KOPT-K1 (cell line): Measurements from ENCODE around the gene MRPL54.
"Not testable (repeated sequence)": the region's sequence is repeated elsewhere in the genome, so short reads cannot be mapped to it uniquely, and the experiment has no call there.

ENCODE experiments used
- H3K27ac ChIP-seq: fragments of 200-600 bp; sonication (generic); 2 replicates; pipeline ENCODE4 v1.5.1; 2016; ENCODE audit warnings: antibody characterized with exemption, mild to moderate bottlenecking, low read depth, low read length; ENCODE audit not compliant: poor library complexity, severe bottlenecking
- H3K36me3 ChIP-seq: fragments of 200-600 bp; sonication (generic); 2 replicates; pipeline ENCODE4 v1.5.1; 2017; ENCODE audit warnings: antibody characterized with exemption, mild to moderate bottlenecking, low read length, moderate library complexity; ENCODE audit not compliant: insufficient read depth
- H3K9me3 ChIP-seq: fragments of 200-600 bp; sonication (generic); 2 replicates; pipeline ENCODE4 v1.5.1; 2017; ENCODE audit warnings: antibody characterized with exemption, low read length, mild to moderate bottlenecking; ENCODE audit not compliant: insufficient read depth, poor library complexity, severe bottlenecking

The MRPL54 gene

DNA sequence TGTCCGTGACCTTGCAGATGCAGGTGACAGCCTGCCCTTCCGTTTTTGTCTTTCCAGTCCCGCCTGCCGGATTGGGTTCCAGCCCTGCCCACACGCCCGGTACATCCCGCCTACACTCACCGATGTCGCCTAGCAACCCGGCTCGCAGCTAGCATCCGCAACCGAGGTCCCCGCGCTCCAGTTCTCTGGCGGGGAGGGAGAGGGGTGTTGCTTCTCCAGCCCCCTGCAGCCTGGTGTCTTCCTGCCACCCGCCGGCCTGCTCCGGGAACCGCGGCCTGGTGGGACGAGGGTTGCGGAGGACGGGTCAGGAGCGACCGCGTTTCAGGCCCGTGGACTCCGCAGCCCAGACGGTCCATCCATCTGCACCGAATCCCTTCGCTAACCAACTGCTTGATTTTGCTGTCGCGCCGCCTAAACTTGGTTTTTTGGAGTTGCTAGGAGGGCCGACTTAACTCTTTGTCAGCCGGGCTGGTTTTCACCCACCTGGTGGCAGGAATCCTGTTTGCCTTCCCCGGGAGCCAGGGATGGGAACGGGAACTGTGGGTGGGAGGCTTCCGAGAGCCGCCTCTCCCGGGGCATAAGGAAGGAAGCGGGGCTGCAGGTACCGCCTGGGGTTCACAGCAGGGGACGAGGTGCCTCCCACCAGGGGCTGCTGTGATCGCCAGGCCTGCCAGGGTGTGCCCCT, 39.1 kb downstream of the MRPL54 start:
- H3K27ac ChIP-seq = no peak overlapping the region
- H3K36me3 ChIP-seq = no peaks in the 10 kb centered on the region
- H3K9me3 ChIP-seq = peaks cover 5% of the 10 kb centered on the region

DNA sequence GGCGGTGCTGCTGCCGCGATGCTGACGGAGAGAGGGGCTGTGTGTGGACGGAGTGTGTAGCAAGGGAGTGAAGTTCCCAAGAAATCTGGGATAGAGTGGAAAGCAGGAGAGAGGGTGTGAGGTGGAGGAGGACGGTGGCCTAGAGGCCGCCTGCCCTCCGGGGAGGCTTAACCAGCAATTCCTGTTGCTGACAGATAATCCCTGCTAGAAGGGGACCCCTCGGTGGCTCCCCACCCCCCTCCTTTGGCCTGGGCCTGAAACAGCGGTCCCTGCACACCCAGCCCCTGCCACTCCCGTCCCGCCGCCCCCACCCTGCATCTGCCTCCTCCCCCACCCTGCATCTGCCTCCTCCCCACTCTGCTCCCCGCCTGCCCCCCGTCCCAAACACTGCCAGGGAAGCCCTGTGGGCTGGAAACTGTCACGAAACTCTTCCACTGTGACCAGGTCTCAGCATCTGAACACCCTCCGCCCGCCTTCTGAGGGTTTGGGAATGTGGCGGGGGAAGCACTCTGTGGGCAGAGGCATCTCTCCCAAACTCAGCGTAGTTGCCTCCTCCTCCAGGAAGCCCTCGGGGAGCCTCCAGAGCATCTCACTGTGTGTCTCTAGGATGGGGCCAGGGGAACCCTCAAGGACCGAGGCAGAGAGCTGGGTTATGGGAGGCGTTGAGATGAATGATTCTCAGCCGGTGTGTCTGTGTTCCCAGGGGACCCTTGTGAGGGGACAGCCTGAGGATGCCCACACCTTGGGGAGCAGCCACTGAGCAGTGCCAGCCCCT, 40.8 kb downstream of the MRPL54 start:
- Histone ChIP-seq H3K36me3 (no peaks in the 10 kb centered on the region), H3K9me3 (no peaks in the 10 kb centered on the region), H3K27ac (no peak overlapping the region)

DNA sequence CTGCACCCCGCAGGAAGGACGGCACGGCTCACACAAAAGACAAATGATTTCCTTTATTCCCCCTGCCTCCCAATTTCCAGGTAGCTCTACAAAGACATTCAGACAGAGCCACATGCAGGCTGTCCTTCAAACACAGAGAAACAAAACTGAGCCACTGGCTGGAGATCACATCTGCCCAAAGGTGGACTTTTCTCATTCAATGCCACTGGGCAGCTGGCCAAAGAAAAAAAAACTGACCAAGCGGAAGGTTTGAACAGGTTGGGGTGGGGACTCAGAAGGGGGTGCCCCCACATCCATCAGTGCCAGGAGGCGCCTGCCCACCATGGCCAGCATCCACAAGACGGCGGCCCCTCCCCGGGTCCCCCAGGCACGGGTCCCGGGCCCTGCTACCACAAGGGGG, 41.5 kb downstream of the MRPL54 start:
- Histone ChIP-seq H3K27ac (no peak overlapping the region), H3K9me3 (no peaks in the 10 kb centered on the region), H3K36me3 (no peaks in the 10 kb centered on the region)

DNA sequence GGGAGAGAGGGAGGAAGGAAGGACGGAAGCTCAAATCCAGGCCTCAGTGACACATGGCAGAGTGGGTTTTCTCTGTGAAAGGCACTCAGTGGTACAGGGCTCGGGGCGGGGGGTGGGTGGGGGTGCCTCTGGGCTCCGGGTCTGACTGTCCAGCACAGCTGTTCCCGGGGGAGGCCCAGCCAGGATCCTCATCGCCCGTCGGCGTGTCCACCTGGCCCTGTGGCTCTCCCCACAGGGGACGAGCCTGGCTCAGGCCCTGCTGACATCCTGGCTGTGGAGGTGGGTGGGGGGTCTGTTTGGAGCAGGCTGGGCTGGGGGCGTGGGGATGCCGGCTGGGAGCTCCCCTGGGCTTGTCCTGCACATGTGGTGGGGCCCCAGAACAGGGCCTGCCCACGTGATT, 41.9 kb downstream of the MRPL54 start:
- Histone ChIP-seq H3K36me3 (no peaks in the 10 kb centered on the region), H3K9me3 (no peaks in the 10 kb centered on the region), H3K27ac (no peak overlapping the region)

DNA sequence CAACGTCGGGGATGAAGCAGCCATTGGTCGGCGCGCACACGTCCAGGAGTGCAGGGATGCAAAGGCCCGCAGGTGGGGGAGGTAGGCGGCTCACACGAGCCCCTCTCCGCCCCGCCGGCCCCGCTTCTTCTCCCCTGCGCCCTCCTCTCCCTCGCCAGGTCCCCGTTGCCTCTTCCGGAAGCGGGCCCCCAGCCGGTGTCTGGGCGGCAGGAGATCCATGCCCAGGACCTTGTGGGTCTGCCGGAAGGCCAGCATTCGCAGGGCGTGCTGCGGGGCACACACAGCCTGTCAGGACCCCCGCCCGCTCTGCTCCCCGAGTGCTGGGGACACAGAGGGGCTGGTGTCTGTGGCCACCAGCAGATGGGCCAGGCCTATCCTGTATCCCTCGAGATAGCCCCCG, 43.4 kb downstream of the MRPL54 start:
- no peaks in the 10 kb centered on the region for H3K36me3 ChIP-seq
- H3K9me3 ChIP-seq = no peaks in the 10 kb centered on the region
- no peak overlapping the region for H3K27ac ChIP-seq

DNA sequence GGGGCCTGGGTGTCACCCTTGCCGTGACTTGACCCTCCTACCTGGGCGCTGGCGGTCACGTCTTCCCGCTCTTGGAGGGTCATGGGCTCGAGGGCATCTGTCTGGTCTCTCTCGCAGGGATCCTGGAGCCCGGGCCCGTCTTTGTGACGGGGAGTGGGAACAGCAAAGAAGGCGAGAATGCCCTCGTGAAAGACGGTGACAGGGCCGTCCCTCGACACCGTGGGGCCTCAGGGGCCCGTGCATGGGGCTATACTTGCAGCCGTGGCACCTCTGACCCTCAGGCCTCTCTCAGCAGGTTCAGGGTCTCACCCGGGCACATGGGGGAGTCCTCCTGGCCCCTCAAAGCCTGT, 44.6 kb downstream of the MRPL54 start:
- H3K27ac ChIP-seq = no peak overlapping the region
- no peaks in the 10 kb centered on the region for H3K9me3 ChIP-seq
- H3K36me3 ChIP-seq = no peaks in the 10 kb centered on the region

DNA sequence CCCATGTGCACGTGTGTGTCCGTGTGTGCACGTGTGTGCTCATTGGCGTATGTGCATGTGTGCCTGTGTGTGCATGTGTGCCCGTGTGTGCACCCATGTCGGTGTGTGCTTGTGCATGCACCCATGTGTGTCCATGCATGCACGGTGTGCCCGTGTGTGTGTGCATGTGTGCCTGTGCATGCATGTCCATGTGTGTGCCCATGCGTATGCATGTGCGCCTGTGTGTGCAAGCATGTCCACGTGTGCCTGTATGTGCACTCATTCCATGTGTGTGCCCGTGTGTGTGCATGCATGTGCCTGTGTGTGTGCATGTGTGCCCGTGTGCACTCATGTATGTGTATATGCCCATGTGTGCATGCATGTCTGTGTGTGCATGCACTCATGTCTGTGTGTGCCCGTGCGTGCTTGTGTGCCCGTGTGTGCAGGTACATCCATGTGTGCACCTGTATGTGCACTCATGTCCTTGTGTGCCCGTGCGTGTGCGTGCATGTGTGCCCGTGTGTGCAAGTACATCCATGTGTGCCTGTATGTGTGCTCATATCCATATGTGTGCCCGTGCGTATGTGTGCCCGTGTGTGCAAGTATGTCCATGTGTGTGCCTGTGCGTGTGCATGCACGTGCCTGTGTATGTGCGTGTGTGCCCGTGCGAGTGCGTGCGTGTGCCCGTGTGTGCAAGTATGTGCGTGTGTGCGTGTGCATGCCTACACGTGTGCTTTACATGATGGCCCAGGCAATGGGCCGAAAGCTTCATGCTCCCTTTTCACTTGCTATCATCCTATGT, 45.3 kb downstream of the MRPL54 start:
- Histone ChIP-seq H3K36me3 (no peaks in the 10 kb centered on the region), H3K9me3 (no peaks in the 10 kb centered on the region), H3K27ac (no peak overlapping the region)

DNA sequence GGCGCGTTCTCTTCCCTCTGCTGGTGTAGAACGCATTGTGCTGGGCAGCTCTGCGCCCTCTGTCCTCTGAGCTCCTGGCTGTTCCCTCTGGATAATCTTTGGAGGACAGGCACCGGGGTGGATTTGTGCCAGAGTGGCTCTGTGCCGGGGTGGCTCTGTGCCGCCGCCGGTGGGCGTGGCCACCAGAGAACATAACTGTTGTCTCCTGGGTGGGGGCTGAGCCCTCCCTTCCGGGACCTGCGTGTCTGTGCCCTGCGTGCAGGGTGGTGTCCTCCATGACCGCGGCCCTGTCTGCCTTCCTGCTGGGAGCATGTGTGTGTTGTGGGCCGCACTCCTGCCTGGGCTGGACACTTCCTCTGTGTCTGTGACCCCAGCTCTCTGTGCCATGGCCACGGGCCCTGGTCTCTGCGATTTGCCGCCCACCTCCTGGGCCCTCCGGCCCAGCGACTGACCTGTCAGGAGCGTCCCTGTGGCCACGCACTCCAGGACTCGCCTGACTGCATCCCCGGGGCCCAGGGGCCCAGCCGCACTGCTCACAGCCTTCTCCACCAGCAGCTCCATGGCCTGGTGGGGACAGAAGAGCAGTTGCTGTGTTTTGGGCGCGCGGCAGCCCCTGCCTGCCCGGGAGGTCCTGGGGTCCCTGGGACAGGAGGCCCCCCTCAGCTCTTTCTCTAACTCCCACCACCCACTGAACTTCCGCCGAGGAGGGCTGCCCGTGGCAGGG, 46.1 kb downstream of the MRPL54 start:
- Histone ChIP-seq H3K36me3 (no peaks in the 10 kb centered on the region), H3K27ac (no peak overlapping the region), H3K9me3 (no peaks in the 10 kb centered on the region)

DNA sequence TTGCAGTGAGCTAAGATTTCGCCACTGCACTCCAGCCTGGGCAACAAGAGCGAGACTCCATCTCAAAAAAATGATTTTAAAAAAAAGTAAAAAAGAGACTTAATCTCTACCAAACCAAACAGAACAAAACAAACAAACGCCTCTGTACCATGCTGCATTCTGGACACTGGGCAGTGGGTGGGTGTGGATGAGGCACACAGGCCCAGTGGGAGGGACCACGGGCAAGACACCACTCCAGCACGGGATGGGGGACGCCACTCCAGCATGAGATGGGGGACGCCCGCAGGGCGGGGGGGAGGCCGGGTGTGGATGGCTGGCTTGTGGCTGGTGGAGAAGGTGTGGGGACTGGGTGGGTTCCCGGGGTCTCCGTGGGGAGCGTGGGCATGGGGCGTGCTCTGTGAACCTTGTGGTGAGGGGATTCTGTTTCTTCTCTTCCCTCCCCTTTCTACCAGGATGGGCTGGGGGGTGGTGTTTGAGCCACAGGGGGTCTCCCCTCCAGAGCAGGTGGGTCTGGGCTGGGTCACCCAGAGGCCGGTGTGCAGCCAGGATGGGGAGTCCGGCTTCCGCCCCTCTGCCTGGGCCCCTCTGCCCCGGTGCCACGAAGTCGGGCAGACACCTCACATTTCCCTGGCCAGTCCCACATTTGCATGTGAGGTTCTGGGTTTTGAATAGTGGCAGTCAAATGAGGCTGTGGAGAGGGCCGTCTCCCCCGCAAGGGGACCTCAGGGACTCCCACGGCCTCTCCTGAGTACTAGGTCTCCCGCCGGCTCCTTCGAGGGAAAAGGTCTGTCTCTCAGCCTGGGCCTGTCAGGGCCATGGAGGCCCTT, 47.6 kb downstream of the MRPL54 start:
- H3K9me3 ChIP-seq = no peaks in the 10 kb centered on the region
- no peaks in the 10 kb centered on the region for H3K36me3 ChIP-seq
- peak overlapping the region; percentile 32 for H3K27ac ChIP-seq

DNA sequence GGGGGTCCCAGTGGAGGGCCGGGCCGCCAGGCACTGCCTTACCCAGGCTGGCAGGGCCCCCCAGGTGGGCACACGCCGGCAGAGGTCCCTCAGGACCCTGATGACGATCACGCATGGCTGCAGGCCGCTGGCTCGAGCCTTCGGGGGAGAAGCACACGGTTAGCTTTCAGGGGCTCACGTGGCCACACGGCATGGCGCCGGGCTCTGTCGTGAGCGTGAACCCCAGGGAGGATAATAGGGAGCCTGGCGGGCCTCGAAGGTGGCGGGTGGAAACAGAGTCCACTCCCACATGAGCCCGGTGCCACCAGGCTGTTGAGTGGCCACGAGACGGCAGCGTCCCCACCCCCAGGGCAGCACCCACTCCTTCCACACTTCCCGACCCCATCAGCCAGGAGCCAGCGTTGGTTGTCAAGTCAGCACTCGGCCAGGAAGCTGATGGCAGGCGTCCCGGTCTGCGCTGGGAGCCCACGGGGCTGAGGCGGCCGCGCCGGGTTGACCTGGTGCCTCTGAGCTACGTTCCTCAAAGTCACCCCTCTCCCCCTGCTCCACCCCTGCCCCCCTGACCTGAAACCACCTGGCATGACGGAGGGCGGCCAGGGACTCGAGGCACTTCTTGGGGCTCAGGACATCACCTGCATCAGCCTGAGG, 48.4 kb downstream of the MRPL54 start:
- H3K9me3 ChIP-seq = no peaks in the 10 kb centered on the region
- H3K27ac ChIP-seq = peak overlapping the region; percentile 32
- H3K36me3 ChIP-seq = no peaks in the 10 kb centered on the region

DNA sequence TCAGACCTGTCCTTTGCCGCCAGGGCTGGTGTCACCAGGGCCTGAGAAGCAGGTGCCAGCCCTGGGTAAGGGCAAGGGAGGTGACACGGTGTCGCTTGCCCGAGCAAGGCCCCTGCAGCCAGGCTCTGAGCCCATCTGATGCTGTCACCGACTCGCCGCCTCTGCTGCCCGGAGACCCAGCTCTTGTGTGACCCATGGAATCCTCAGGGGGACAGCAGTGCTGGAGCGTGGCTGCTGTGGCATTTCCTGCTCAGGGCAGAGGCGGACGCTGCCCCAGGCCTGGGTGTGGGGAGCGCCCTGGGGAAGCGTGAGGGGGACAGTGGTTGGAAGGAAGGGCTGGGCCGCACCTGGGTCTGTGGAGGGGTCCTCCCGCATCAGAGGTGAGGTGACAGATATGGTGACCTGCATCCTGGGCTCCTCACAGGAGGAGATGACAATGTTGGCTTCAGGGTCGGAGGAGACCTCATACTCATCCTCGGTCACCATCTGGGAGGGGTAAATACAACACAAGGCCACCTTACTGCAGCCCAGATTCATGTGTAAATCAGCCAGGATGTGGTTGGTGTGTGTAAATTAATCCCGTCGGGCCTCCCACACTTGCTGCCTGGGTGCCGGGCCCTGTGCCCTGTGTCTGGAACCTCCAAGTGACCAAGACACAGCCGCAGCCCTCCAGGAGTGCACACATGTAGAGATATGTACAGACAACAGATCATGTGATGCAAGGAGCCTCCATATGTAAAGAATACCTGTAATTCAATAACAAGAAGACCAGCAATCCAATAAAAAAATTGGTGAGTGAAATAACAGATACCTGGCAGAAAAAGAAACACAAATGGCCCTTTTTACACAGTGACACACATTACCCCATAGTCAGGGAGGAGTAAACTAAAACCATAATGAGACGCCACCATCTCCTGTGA, 51.3 kb downstream of the MRPL54 start:
- H3K36me3 ChIP-seq = no peaks in the 10 kb centered on the region
- no peaks in the 10 kb centered on the region for H3K9me3 ChIP-seq
- H3K27ac ChIP-seq = peak overlapping the region; percentile 62

DNA sequence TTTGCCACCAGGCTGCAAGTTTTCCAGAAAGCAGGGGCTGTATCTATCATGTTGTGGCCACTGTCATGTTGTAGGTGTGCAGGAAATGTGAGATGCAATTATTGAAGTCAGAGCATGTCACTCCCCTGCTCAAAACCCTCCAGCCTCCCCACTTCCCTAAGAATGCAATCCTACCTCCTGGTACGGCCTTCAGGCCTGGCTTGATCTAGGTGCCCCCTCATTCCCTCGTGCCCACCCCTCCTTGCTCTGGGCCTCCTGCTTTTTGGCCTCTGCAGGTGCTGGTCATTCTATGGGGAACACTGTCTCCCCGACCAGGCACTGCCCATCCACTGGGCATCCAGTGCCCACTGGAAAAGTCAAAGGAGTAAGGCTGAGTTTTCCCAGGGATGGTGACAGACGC, 52.2 kb downstream of the MRPL54 start:
- H3K27ac ChIP-seq = peak overlapping the region; percentile 62
- no peaks in the 10 kb centered on the region for H3K36me3 ChIP-seq
- H3K9me3 ChIP-seq = no peaks in the 10 kb centered on the region

DNA sequence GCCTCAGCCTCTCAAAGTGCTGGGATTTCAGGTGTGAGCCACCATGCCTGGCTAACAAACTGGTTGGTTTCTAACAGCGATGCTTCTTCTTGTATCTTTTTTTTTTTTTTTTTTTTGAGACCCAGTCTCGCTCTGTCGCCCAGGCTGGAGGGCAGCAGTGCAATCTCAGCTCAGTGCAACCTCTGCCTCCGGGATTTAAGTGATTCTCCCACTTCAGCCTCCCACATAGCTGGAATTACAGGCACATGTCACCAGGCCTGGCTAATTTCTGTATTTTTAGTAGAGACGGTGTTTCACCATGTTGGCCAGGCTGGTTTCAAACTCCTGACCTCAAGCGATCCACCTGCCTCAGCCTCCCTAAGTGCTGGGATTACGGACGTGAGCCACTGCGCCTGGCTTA, 53.7 kb downstream of the MRPL54 start:
- H3K27ac ChIP-seq, H3K9me3 ChIP-seq, H3K36me3 ChIP-seq: not testable (repeated sequence)
